Measurements from ENCODE around the gene IGSF21.

Gene IGSF21

DNA sequence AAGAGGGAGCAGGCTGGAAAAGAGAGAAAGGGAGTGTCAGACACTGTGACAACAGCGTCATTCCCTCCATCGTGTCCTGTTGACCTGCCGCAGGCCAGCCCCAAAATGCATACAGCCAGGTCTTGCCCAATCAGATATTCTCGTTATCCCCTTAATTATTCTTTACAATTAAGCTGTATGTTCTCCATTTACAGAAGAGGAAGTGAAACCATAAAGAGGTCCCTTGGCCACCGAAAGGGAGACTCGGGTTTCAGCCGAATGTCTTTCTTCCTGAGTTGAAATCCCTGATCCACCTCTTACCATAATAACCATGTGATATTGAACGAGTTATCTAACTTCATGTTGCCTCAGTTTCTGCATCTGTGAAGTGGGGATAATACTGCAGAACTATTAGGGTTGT is 70.5 kb downstream of the IGSF21 start:
- in situ Hi-C loops (cut with HindIII; ENCODE audit: low sequenced_read_pairs) = no loop called here
- TF ChIP-seq, protein P1, sequence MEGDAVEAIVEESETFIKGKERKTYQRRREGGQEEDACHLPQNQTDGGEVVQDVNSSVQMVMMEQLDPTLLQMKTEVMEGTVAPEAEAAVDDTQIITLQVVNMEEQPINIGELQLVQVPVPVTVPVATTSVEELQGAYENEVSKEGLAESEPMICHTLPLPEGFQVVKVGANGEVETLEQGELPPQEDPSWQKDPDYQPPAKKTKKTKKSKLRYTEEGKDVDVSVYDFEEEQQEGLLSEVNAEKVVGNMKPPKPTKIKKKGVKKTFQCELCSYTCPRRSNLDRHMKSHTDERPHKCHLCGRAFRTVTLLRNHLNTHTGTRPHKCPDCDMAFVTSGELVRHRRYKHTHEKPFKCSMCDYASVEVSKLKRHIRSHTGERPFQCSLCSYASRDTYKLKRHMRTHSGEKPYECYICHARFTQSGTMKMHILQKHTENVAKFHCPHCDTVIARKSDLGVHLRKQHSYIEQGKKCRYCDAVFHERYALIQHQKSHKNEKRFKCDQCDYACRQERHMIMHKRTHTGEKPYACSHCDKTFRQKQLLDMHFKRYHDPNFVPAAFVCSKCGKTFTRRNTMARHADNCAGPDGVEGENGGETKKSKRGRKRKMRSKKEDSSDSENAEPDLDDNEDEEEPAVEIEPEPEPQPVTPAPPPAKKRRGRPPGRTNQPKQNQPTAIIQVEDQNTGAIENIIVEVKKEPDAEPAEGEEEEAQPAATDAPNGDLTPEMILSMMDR (IDR thresholded peaks at IDR 0.05; ENCODE audit: low read depth, low read length) = no peak
- no peak overlapping the region for H3K4me3 ChIP-seq (ENCODE audit: low read depth, low read length)
- DNase-seq (ENCODE audit: low read depth, low spot score) = no peak

DNA sequence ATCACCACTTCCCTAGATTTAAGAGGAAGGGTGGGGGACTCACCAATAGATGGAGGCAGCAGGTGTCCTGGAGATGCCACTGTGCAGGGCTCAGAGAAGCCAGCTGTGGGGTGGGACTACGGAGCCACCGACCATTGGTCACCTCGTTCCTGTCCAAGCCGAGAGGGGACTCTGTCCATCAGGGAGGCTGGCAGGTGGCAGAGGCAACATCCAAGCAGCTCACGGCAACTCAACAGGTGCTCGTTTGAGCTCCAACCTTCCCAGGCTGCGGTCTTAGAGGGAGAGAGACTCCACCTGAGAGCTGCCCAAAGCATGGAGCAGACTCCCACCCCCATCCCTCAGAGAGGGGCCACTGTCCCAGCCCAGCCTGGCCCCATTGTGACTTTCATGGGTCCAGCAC is 71.4 kb downstream of the IGSF21 start:
- no peak for DNase-seq (ENCODE audit: low read depth, low spot score)
- in situ Hi-C loops (cut with HindIII; ENCODE audit: low sequenced_read_pairs) = no loop called here

DNA sequence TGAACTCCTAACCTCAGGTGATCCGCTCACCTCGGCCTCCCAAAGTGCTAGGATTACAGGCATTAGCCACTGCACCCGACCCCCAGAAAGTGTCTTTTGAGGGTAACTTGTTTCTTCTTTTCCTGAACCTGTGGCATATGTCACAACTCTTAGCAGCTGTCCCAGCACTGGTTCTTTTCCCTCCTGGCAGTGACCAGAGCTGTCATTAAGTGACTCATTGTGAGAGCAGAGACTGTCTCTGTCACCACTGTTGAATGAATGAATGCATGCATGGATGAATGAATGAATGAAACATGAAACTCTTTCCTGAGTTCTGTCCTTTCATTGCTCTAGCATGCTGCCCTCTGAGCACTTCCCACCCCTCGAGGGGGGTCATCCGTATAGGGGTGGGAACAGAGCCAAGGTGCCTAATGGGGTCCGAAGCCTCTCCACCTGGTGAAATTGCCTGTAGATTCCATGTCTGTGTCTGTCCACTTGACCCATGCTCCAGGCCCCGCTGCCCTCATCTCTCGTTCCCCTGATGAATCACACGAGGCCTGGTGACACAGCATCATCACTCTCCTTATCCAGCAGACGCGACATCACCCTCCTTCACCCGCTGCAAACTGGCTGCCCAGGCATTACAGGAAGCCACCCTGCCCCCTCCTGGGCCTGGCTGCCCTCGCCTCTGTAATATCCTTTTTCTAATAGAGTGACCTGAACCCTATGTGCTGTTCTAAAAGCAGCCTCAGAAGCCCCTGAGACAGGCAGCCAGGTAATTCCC is 75.0 kb downstream of the IGSF21 start:
- no peak overlapping the region for H3K4me3 ChIP-seq (ENCODE audit: low read depth, low read length)

More for the DNA sequence above, 71.4 kb downstream of the IGSF21 start:
- H3K4me3 ChIP-seq (ENCODE audit: low read depth, low read length) = no peak overlapping the region
- TF ChIP-seq, protein P1 (IDR thresholded peaks at IDR 0.05; ENCODE audit: low read depth, low read length) = no peak

DNA sequence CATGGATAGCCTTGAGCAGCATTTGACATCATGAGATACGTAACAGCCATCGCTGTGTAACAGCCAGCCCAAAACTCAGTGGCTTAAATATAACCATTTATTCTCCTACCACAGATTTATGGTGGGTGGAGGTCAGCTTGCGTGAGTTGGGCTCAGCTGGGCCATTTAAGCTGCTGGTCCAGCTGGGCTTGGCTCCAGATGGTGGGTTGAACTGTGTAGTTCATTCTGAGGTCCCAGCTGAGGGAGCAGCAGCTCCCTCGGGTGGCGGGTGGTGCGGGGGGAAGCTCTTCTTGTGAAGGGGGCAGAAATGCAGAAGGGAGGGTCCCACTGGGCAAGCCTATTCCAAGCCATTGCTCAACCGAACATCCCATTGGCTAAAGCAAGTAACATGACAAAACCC is 75.9 kb downstream of the IGSF21 start:
- H3K4me3 ChIP-seq (ENCODE audit: low read depth, low read length) = no peak overlapping the region
- no peak for DNase-seq (ENCODE audit: low read depth, low spot score)
- TF ChIP-seq, protein P1 (IDR thresholded peaks at IDR 0.05; ENCODE audit: low read depth, low read length) = no peak
- in situ Hi-C loops (cut with HindIII; ENCODE audit: low sequenced_read_pairs) = no loop called here

More for the DNA sequence above, 75.0 kb downstream of the IGSF21 start:
- TF ChIP-seq, protein P1 (IDR thresholded peaks at IDR 0.05; ENCODE audit: low read depth, low read length) = no peak
- in situ Hi-C loops (cut with HindIII; ENCODE audit: low sequenced_read_pairs) = no loop called here
- DNase-seq (ENCODE audit: low read depth, low spot score) = no peak

DNA sequence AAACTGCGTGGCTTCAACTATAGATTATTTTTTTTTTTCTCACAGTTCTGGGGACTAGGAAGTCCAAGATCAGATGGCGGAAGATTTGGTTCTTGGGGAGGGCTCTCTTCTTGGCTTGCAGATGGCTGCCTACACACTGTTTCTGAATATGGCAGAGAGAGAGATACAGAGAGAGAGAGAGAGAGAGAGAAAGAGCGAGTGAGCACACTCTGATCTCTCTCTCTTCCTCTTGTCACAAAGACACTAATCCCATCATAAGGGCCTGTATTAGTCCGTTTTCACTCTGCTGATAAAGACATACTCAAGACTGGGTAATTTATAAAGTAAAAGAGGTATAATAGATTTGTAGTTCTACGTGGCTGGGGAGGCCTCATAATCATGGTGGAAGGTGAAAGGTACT is 79.5 kb downstream of the IGSF21 start:
- in situ Hi-C loops (cut with HindIII; ENCODE audit: low sequenced_read_pairs) = no loop called here

DNA sequence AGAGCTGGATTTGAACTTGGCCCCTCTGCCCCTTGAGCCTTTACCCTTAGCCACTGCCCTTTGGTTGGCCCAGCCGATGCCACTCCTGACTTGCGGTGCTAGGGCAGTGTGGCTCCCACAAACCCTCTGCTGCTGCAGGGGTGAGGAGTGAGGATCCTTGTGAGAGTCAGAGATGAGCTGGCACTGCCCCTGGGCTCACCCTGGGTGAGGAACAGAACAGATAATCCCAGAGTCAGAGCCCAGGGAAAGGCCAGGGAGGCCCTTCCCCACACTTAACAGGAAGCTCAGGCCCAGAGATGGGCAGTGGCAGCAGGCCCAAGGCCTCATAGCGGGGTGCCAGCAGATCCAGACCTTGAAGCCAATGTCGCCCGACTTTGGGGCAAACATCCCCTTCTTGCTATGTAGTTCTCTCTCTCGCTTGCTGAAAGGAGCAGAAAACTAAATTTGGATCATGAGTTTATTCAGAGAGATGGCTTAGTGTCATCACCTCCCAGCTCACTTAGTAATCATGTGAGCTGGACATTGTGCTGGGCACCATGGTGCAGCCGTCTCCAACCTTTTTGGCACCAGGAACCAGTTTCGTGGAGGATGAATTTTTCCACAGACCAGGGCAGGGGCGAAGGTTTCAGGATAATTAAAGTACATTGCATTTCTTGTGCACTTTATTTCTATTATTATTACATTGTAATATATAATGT is 81.4 kb downstream of the IGSF21 start:
- H3K4me3 ChIP-seq (ENCODE audit: low read depth, low read length) = no peak overlapping the region
- no peak for DNase-seq (ENCODE audit: low read depth, low spot score)
- in situ Hi-C loops (cut with HindIII; ENCODE audit: low sequenced_read_pairs) = no loop called here
- TF ChIP-seq, protein P1 (IDR thresholded peaks at IDR 0.05; ENCODE audit: low read depth, low read length) = no peak

More for the DNA sequence above, 79.5 kb downstream of the IGSF21 start:
- TF ChIP-seq, protein P1 (IDR thresholded peaks at IDR 0.05; ENCODE audit: low read depth, low read length) = no peak
- H3K4me3 ChIP-seq (ENCODE audit: low read depth, low read length) = no peak overlapping the region
- DNase-seq (ENCODE audit: low read depth, low spot score) = no peak

All from astrocyte of the spinal cord (primary cell).